Kidney epithelial cell (primary cell): ENCODE data around the gene TUBB. TPM values are rescaled to one million over a fixed set of nuclear protein-coding genes. Genes with fewer than 3 reads are reported as not detected.

Source experiments
- DNase-seq: peaks from one replicate; pipeline ENCODE4 v3.0.0-alpha.2; 2010; ENCODE audit warnings: low read depth
- H3K27me3 ChIP-seq: 2 replicates; pipeline ENCODE4 v1.6.0; 2011; ENCODE audit warnings: low read length; ENCODE audit not compliant: control insufficient read depth, insufficient read depth
- H3K36me3 ChIP-seq: 2 replicates; pipeline ENCODE4 v1.5.1; 2011; ENCODE audit warnings: low read length; ENCODE audit not compliant: control insufficient read depth, insufficient read depth
- H3K4me3 ChIP-seq: 2 replicates; pipeline ENCODE4 v1.5.1; 2011; ENCODE audit warnings: low read depth, mild to moderate bottlenecking, control low read depth, low read length
- total RNA-seq: library from RNA; depleted of rRNA; stranded (reverse); fragments of >200 nt; gene quantifications from 2 replicates; pipeline ENCODE4 v1.2.3, GENCODE V29; 2015
- TF ChIP-seq, protein P1 (sequence below): IDR thresholded peaks from 2 replicates; pipeline ENCODE4 v1.5.1; 2011; ENCODE audit warnings: mild to moderate bottlenecking, moderate library complexity, low read length, control low read depth, inconsistent platforms; ENCODE audit not compliant: insufficient read depth, poor library complexity, severe bottlenecking

TUBB gene
- total RNA-seq, 1 donor from 2014 or later = 808 TPM

DNA sequence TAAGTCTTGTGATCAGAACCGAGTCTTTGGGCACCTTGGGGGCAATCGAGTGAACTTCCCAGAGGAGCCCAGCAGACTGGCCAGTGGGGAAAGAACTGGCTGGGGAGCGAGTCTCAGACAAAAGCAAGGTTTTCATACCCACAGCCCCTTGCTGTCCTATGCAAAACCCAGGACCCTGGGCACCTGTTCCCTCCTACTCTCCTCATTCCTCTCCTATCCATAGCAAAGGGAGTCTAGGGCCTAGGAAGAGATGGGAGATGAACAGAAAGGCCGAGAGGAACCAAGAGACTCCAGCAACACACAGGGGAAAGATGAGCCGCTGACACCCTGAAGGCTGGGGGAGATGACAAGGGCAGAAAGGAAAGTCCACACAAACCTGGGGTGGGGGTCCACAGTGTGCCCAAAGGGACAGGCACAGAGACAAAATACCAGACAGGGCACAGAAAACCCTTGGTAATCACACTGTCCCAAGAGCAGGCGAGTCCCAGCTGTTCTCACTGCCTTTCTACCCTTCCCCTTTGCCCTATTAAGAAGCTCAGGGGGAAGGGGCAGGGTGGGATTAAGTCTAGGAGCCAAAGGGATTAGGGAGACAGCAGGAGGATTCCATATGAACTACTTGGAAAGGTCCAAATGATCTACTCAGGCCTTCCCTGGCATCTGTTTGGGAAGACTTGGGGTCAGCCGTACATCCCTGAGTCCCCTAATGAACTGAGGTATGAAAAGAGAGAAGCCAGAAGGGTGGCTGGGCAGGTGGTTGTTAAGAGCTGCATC is 40.2 kb upstream of the TUBB start:
- Histone ChIP-seq H3K4me3 (no peak overlapping the region), H3K36me3 (peaks cover 3% of the 10 kb centered on the region), H3K27me3 (no peaks in the 10 kb centered on the region)
- TF ChIP-seq, protein P1, sequence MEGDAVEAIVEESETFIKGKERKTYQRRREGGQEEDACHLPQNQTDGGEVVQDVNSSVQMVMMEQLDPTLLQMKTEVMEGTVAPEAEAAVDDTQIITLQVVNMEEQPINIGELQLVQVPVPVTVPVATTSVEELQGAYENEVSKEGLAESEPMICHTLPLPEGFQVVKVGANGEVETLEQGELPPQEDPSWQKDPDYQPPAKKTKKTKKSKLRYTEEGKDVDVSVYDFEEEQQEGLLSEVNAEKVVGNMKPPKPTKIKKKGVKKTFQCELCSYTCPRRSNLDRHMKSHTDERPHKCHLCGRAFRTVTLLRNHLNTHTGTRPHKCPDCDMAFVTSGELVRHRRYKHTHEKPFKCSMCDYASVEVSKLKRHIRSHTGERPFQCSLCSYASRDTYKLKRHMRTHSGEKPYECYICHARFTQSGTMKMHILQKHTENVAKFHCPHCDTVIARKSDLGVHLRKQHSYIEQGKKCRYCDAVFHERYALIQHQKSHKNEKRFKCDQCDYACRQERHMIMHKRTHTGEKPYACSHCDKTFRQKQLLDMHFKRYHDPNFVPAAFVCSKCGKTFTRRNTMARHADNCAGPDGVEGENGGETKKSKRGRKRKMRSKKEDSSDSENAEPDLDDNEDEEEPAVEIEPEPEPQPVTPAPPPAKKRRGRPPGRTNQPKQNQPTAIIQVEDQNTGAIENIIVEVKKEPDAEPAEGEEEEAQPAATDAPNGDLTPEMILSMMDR = no peak
- DNase-seq = no peak

DNA sequence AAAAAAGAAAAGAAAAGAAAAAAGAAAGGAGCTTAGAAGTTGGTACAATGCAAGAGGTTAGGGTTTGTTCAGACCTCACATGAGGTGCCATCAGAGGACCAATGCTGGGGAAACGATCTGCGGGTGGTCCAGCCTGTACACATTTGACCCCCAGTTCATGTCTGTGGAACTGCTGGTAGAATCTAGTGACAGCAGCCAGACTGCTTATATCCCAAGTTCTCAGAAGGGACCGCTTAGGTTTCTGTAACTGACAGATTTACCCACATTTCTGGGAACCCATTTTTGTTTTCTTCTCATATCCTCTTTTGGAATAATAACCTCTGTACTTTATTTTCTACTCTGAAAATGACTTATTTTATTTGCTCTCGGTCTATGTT is 38.4 kb upstream of the TUBB start:
- H3K36me3 ChIP-seq = peaks cover 3% of the 10 kb centered on the region
- TF ChIP-seq, protein P1 = no peak
- H3K27me3 ChIP-seq = no peaks in the 10 kb centered on the region
- no peak overlapping the region for H3K4me3 ChIP-seq
- DNase-seq = no peak

DNA sequence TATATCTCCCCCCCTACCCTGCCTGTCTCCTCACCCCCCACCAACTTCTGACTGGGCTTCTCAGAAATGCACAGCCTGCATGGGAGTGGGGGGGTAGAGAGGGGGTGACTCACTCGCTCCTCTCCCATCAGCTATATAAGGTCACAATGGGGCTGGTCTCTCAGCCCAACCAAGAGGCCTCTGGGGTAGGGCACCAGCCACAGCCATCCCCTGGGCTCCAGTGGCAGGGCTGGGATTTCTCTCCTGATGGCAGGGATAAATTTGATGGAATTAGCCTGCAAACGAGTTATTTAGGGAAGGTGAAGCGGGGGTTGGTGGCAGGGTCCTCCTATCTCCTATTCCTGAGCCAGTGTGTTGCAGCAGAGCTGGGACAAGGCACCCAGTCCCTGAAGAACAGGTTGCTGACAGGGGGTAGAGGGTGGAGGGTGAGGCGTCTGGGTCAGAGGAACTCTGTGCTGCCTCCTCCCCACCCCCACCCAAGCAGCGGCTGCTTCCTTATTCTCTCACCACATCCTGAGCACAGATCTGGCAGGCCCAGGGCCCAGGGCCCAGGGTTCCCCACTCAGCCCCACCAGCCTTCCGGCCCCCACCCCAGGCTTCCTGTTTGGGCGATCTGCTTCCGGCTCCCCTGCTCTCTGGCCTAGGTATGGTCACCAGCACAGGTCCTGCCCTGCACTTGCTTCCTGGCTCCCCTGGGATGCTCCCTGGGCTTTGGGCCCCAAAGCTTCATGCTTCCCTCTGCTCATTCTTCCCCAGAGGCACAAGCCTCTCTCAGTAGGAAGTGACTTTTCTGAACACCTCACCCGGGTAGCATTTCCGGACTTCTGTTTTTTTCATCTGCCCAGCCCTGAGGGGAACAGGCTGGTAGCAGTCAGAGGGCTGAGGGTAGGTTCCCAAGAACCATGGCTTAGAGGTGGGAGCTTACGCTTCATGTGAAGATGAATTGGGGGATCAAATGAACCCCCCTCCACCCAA is 37.7 kb upstream of the TUBB start:
- no peaks in the 10 kb centered on the region for H3K27me3 ChIP-seq
- TF ChIP-seq, protein P1 = no peak
- DNase-seq = peak; percentile 65
- peak overlapping the region; percentile 85 for H3K4me3 ChIP-seq
- H3K36me3 ChIP-seq = peaks cover 3% of the 10 kb centered on the region

DNA sequence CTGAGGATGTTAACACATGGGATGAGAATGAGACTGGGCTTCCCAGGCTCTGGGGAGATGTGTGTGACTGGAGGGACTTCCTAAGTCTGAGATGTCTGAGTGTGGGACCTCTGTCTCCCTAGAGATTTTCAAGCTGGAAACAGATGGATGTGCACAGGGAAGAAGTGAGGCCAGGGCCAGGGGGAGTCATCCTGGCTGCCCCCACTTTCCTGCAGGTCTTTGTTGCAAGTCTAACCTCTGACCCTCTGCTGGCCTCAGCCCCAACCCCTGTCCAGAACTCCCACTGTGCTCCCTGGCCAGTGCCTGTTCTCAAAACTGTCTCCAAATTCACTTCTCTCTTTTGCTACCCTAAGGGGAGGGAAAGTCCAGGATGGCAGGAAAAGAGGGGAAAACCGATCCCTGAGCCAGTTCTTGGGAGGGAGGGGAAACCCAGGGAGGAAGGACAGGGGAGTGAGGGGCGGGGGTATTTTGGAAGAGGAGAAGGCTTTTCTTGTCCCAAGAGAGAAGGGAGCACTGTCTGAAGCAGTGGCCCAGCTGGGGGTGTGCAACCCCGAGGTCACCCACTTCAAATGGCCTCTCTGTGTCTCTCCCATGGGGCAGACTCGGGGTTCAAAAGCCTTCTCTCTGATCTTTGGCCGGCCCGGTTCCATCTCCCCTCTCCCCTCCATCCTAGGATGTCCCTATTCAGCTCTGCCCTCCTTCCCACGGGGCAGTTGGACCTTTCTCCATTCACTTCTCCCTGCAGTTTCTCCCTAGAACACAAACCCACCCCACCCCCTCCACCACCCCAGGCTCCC is 36.8 kb upstream of the TUBB start:
- TF ChIP-seq, protein P1 = no peak
- DNase-seq = no peak
- peaks cover 3% of the 10 kb centered on the region for H3K36me3 ChIP-seq
- H3K4me3 ChIP-seq = peak overlapping the region; percentile 85
- H3K27me3 ChIP-seq = no peaks in the 10 kb centered on the region

DNA sequence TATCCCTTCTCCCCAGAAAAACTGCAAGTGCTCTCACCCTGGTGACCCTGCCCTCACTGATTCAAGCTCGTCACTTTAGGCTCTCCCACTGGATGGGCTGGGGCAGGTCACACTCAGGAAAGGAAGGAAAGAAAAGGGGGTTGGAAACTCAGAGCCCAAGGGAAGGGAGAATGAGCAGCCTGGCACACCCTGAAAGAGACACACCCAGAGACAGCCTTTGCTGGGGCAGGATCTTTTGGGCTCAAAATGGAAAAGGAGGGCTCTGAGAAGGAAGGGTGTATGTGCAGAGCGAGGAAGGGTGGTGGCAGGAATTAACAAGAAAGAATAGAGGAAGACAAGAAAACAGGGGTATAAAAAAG is 36.2 kb upstream of the TUBB start:
- no peak for DNase-seq
- Histone ChIP-seq H3K36me3 (peaks cover 1% of the 10 kb centered on the region), H3K4me3 (peak overlapping the region; percentile 85), H3K27me3 (no peaks in the 10 kb centered on the region)
- TF ChIP-seq, protein P1 = no peak
